Body of pancreas (tissue), 4 donors: ENCODE data around the gene CTDSPL2. TPM values are rescaled to one million over a fixed set of nuclear protein-coding genes. Genes with fewer than 3 reads are reported as not detected.

Source experiments
- ATAC-seq: fragments of 150-250 bp; one replicate; pipeline ENCODE4 v1.9.1; 2016
- DNase-seq, 4 donors: peaks; one replicate each; pipeline ENCODE4 v3.0.0-alpha.2; 2019
- H3K27ac ChIP-seq, 4 donors: fragments of 200-600 bp; sonication (generic); 1 replicate in 3 of 4; 2 replicates in 1 of 4; pipeline versions ENCODE4 v1.5.1 to v1.6.1; 2016 to 2019; ENCODE audit warnings: mild to moderate bottlenecking in 1 of 4, mixed read lengths in 1 of 4, moderate library complexity in 1 of 4
- H3K27me3 ChIP-seq, 2 donors: fragments of 200-600 bp; sonication (generic); one replicate each; pipeline ENCODE4 v1.6.0; 2016; ENCODE audit warnings: mild to moderate bottlenecking in 1 of 2
- H3K36me3 ChIP-seq, 2 donors: fragments of 200-600 bp; sonication (generic); replicated peaks in 1 of 2; 2 replicates each; pipeline ENCODE4 v1.5.1; 2016; ENCODE audit warnings: low read depth in 2 of 2; ENCODE audit not compliant: insufficient read depth in 1 of 2
- H3K4me1 ChIP-seq: fragments of 200-600 bp; sonication (generic); one replicate; pipeline ENCODE4 v1.6.0; 2016
- H3K4me3 ChIP-seq, 2 donors: fragments of 200-600 bp; sonication (generic); 1 replicate in 1 of 2; 2 replicates in 1 of 2; pipeline ENCODE4 v1.5.1; 2016 to 2019
- H3K9me3 ChIP-seq, 3 donors: fragments of 200-600 bp; sonication (generic); 1 replicate in 2 of 3; 2 replicates in 1 of 3; pipeline ENCODE4 v1.5.1; 2016
- POLR2A ChIP-seq, 3 donors: fragments of 450-650 bp; IDR thresholded peaks; one replicate each; pipeline ENCODE4 v1.6.1; 2016; ENCODE audit warnings: antibody characterized with exemption in 3 of 3, mild to moderate bottlenecking in 2 of 3
- WGBS, 2 donors: methylation state at CpG; one replicate each; pipeline ENCODE4 v1.1.5; 2017; 5-methylcytosine and 5-hydroxymethylcytosine counted together
- intact Hi-C: fragments of 100-400 bp; cut with DNase I; formaldehyde crosslinking; loops from one replicate; pipeline ENCODE4 v1.15.1; 2023
- total RNA-seq, 2 donors: library from RNA; depleted of rRNA; stranded (reverse); fragments of >200 nt; gene quantifications; one replicate each; pipeline ENCODE4 v1.1.0, GENCODE V29; 2016
- TF ChIP-seq, protein P1 (sequence below), 7 experiments: fragments of 450-650 bp in 4 of 7; fragments of 200-600 bp in 3 of 7; sonication (generic) in 3 of 7; IDR thresholded peaks; one replicate each; pipeline ENCODE4 v1.5.1; 2016 to 2019; ENCODE audit warnings: antibody characterized with exemption in 7 of 7

Gene CTDSPL2
- total RNA-seq, 2 donors from 2014 or later, result 5.3 to 10.9 TPM

DNA sequence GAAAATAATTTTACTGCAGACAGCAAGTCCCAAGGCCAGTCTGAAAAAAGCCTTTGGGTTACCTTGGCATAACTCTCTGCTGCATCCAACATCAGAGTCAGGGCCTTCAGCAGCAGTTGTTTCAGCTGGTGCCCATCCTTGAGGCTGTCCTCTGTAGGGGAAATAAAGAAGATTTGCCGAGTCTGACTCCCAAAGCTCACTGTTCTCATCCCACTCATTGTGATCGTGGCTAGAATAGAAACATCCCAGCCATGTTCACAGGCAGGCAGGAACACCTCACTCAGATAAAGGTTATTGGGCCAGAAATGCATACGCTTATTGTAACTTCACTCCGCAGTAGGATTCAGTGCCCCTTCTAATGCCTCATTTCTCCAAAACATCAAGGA is 138.7 kb downstream of the CTDSPL2 start:
- TF ChIP-seq, protein P1, sequence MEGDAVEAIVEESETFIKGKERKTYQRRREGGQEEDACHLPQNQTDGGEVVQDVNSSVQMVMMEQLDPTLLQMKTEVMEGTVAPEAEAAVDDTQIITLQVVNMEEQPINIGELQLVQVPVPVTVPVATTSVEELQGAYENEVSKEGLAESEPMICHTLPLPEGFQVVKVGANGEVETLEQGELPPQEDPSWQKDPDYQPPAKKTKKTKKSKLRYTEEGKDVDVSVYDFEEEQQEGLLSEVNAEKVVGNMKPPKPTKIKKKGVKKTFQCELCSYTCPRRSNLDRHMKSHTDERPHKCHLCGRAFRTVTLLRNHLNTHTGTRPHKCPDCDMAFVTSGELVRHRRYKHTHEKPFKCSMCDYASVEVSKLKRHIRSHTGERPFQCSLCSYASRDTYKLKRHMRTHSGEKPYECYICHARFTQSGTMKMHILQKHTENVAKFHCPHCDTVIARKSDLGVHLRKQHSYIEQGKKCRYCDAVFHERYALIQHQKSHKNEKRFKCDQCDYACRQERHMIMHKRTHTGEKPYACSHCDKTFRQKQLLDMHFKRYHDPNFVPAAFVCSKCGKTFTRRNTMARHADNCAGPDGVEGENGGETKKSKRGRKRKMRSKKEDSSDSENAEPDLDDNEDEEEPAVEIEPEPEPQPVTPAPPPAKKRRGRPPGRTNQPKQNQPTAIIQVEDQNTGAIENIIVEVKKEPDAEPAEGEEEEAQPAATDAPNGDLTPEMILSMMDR (IDR thresholded peaks at IDR 0.05), result no peak
- no peak for TF ChIP-seq POLR2A (IDR thresholded peaks at IDR 0.05)
- no peak for ATAC-seq
- WGBS, 2 donors, result 92 to 94% methylated on average over 4 of the region's 4 CpGs
- H3K27me3 ChIP-seq, result no peaks in the 10 kb centered on the region
- H3K36me3 ChIP-seq, result peaks cover 14 to 33% of the 10 kb centered on the region in 2 donors
- H3K4me3 ChIP-seq, result no peak overlapping the region
- H3K27ac ChIP-seq, result no peak overlapping the region
- no peaks in the 10 kb centered on the region for H3K4me1 ChIP-seq
- no peak for DNase-seq
- no peaks in the 10 kb centered on the region for H3K9me3 ChIP-seq
- intact Hi-C loops, result no loop called here

DNA sequence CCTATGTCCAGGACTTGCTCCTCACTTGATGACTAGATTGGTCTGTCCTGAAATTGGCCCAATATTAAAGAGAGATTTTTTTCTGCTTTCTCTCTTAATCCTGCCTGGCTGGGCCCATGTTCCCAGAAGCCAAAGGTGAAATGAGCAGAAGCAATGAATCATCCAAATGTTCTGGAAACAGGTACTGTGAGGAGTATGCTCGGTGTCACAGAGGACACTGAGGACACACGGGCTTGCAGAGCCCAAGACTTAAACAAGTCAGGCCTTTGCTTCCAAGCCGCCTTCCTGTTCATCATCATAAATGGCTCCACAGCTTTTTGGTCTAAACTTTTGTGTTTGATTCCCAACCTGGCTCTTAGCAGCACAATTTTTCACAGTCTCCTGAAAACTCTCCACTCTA is 140.9 kb downstream of the CTDSPL2 start:
- DNase-seq, result no peak
- TF ChIP-seq, protein P1 (IDR thresholded peaks at IDR 0.05), result no peak
- no peak for TF ChIP-seq POLR2A (IDR thresholded peaks at IDR 0.05)
- no peaks in the 10 kb centered on the region for H3K9me3 ChIP-seq
- peaks cover 14 to 28% of the 10 kb centered on the region in 2 donors for H3K36me3 ChIP-seq
- no peak overlapping the region for H3K27ac ChIP-seq
- no peaks in the 10 kb centered on the region for H3K27me3 ChIP-seq
- WGBS, 2 donors, result 92 to 93% methylated on average over 3 of the region's 3 CpGs
- no peak for ATAC-seq
- H3K4me1 ChIP-seq, result no peaks in the 10 kb centered on the region
- H3K4me3 ChIP-seq, result no peak overlapping the region
- intact Hi-C loops, result no loop called here

DNA sequence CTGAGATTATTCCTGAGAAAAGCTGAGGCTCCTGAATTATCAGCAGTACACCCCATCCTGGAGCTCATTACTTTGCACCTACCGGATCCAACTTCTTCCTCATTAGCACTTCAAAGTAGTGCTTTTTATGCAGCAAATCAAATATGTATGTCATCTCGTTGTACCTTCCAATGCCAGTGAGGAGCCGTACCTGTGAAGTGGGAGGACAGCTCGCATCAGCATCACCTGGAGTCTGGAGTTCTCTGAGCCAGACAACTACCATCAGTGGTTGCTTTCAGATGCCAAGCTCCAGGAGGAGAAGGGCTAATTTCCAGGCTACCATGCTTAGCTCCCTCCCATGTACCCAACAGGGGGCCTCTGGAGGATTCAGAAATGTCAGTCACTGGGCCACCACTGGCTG is 141.9 kb downstream of the CTDSPL2 start:
- Histone ChIP-seq H3K36me3 (peaks cover 14 to 20% of the 10 kb centered on the region in 2 donors), H3K9me3 (no peaks in the 10 kb centered on the region), H3K4me3 (no peak overlapping the region), H3K4me1 (no peaks in the 10 kb centered on the region), H3K27ac (no peak overlapping the region), H3K27me3 (no peaks in the 10 kb centered on the region)
- TF ChIP-seq POLR2A (IDR thresholded peaks at IDR 0.05), result no peak
- TF ChIP-seq, protein P1 (IDR thresholded peaks at IDR 0.05), result no peak
- intact Hi-C loops, result no loop called here
- DNase-seq (no peak), ATAC-seq (no peak)
- WGBS, 2 donors, result 93 to 94% methylated on average over 4 of the region's 4 CpGs

GRCh38 chr15:44570361-44570760 is 142.9 kb downstream of the CTDSPL2 start:
- Histone ChIP-seq H3K4me1 (no peaks in the 10 kb centered on the region), H3K36me3 (peaks cover 8 to 10% of the 10 kb centered on the region in 2 donors), H3K27ac (no peak overlapping the region), H3K4me3 (no peak overlapping the region), H3K27me3 (no peaks in the 10 kb centered on the region), H3K9me3 (no peaks in the 10 kb centered on the region)
- ATAC-seq, result no peak
- no peak for DNase-seq
- intact Hi-C loops, result no loop called here
- TF ChIP-seq, protein P1 (IDR thresholded peaks at IDR 0.05), result no peak
- no peak for TF ChIP-seq POLR2A (IDR thresholded peaks at IDR 0.05)
- 95% methylated on average over 4 of the region's 4 CpGs for WGBS, 2 donors

- 70 to 80% methylated on average over 5 to 6 of the region's 6 CpGs for WGBS, 2 donors
- no peak for ATAC-seq
- Histone ChIP-seq H3K27me3 (no peaks in the 10 kb centered on the region), H3K9me3 (no peaks in the 10 kb centered on the region), H3K4me1 (no peaks in the 10 kb centered on the region), H3K36me3 (peaks cover 0 to 3% of the 10 kb centered on the region in 2 donors), H3K27ac (no peak overlapping the region), H3K4me3 (no peak overlapping the region)
- TF ChIP-seq, protein P1 (IDR thresholded peaks at IDR 0.05), result no peak
- TF ChIP-seq POLR2A (IDR thresholded peaks at IDR 0.05), result no peak
- no peak for DNase-seq
- intact Hi-C loops, result no loop called here
Observed at GRCh38 chr15:44573386-44573785, 146.0 kb downstream of the CTDSPL2 start.
